DMS79 treated with DMSO at 0.1 percent for 48 hours (cell line): ENCODE measurements around the gene AIFM3.
"Not testable (repeated sequence)": the region's sequence is repeated elsewhere in the genome, so short reads cannot be mapped to it uniquely, and the experiment has no call there.

Experiments
- DNase-seq: peaks from one replicate; lab custom pipeline; 2025; lab: John Stamatoyannopoulos, UW

AIFM3 gene, protein sequence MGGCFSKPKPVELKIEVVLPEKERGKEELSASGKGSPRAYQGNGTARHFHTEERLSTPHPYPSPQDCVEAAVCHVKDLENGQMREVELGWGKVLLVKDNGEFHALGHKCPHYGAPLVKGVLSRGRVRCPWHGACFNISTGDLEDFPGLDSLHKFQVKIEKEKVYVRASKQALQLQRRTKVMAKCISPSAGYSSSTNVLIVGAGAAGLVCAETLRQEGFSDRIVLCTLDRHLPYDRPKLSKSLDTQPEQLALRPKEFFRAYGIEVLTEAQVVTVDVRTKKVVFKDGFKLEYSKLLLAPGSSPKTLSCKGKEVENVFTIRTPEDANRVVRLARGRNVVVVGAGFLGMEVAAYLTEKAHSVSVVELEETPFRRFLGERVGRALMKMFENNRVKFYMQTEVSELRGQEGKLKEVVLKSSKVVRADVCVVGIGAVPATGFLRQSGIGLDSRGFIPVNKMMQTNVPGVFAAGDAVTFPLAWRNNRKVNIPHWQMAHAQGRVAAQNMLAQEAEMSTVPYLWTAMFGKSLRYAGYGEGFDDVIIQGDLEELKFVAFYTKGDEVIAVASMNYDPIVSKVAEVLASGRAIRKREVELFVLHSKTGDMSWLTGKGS

DNA sequence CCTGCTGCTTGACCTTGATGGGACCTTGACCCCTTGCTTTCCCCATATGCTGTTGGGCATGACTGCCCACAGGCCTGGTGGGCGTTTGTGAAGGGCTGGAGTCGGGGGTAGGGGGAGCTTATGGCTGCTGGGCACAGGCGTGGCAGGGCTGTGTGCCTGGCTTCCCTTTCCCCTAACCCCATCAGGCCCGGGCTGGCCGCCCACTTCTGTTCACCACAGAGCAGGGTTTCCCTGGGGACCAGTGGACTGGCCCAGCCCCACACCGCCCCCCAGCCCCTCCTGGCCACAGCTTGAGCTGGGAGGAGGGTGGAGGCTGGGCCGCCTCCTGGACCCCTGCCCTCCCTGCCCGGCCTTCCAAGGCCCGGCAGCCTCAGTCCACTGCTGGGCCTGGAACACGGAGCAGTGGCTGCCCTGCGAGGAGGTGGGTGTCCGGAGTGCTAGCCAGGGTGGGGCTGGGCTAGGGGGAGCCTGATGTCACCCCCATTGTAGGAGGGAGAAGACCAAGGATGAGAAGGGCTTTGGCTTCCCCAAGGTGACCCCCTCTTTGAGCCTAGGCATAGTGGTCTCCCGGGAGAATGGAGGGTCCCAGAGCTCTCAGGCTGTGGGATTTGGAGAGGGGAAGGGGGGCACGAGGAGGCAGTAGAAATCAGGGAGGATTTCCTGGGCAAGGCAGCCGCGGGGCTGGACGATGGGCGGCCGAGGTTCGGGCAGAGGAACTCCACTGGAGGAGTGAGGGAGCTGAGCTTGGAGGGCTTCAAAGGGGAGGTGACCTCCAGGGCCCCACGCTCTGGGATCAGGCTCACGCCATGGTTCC, at the start of gene AIFM3:
AIFM3 (plus strand) TSS at position 373 of the 814 bp plus-strand sequence. CDS start 690 bp downstream, outside the sequence.
- DNase-seq = no peak

DNA sequence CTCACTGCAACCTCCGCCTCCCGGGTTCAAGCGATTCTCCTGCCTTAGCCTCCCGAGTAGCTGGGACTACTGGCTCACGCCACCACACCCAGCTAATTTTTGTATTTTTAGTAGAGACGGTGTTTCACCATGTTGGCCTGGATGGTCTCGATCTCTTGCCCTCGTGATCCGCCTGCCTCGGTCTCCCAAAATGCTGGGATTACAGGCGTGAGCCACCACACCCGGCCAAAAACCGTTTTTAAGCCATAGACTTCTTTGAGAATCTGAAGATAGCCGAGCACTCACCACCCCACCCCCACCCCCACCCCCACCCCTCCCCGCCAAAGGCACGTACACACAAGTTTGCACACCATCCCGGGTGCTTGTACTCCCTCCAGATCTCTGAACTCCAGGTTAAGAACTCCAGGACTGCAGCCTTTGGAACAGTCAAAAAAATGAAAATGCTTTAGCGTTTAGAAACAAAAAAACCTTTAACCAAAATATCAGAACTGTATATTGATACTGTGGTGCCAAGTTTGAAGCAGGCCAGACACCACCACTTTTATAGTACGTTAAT, 48.3 kb upstream of the AIFM3 start:
- DNase-seq = no peak

DNA sequence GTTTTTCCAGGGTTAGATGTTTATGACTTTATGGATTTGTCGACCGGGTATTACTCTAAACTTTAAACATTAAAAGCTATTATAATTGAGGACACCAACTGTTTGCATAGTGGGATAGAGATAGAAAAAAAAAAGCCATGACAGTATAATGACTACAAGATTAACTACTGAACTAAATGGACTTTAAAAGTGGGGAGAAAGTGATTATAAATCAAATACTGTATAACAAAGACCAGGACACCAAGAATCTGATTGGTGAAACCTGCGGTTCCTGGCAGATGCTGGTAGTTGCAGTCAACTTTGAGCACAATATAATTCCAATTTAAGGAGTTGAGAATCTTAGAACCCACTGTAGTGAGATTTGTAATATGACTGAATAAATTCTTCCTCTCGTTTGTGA, 47.3 kb upstream of the AIFM3 start:
- DNase-seq = no peak

DNA sequence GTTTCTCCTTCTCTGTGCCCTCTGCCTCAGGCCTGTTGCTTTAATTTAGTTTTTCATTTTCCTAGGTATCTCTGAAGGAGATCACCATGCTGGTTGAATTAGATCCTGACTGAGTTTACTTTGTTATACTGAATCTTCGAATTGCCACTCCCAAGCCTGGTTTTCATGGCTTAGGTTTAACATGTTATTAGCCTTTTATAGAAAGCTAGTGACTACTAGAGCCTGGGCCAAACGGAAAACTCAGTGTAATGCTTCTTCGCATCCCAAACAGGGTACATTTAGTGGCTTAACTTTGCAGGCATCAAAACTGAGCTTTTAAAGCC, 46.2 kb upstream of the AIFM3 start:
- DNase-seq = no peak

DNA sequence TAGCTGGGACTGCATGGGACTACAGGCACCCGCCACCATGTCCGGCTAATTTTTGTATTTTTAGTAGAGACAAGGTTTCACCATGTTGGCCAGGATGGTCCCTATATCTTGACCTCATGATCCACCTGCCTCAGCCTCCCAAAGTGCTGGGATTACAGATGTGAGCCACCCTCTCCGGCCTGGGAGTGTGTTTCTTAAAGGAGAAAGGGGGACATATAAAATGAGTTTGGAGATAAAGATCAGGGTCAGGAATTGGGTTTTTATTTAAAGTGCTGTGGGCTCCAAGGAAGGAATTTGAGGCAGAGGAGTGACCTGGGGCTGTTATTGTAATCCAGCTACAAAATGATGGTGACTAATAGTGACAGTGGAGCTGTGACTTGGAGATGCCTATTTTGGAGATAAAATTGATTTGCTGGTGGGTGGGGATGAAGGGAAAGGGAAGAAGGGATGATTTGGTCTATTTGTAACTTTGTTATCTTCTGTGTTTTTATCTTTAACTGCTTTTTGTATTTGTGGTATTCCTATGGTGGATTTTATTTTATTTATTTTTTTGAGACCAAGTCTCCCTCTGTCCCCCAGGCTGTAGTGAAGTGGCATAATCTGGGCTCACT, 44.8 kb upstream of the AIFM3 start:
- no peak for DNase-seq

DNA sequence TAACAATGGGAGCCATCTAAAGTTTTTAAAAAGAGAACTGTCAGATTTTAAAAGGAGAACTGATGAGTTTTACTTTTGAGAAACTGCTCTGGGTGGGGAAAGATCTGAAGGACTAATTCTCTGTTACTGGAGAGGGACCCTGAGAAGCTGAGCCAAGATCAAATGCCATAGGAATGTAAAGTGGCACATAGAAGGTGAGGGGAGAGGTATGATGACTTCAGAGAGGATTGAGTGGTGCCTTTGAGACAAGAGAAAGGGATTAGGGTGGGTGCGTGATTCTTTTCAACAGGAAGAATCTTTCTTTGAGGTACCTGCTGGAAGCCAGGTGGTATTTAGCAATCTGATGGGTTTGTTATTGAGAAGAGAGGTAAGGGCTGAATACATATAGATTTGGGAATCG, 40.8 kb upstream of the AIFM3 start:
- DNase-seq = no peak

DNA sequence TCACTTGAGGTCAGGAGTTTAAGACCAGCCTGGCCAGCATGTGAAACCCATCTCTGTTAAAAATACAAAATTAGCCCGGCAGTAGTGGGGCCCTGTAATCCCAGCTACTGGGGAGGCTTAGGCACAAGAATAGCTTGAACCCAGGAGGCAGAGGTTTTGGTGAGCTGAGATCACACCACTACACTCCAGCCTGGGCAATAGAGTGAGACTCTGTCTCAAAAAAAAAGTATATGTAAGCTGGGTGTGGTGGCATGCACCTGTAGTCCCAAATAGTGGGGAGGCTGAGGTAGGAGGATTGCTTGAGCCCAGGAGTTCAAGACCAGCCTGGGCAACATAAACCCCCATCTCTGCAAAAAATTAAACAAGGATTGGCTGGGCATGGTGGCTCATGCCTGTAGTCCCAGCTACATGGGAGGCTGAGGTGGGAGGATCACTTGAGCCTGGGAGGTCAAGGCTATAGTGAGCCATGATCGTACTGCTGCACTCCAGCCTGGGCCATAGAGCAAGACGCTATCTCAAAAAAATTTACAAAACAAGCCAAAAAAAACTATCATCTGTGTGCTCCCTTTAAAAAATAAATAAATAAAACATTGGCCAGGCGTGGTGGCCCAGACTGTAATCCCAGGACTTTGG, 39.0 kb upstream of the AIFM3 start:
- DNase-seq = no peak

DNA sequence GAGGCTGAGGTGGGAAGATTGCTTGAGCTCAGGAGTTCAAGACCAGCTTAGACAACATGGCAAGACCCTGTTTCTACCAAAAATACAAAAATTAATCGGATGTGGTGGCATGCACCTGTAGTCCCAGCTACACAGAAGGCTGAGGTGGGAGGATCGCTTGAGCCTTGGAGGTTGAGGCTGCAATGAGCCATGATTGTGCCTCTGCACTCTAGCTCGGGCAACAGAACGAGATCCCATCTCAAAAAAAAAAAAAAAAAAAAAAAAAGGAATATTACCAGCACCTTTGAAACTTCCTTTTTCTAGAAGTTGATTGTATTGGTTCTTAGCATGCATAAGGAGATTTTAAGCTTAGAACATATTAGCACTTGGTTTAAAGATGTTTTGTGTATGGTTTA, 38.5 kb upstream of the AIFM3 start:
- DNase-seq = no peak

DNA sequence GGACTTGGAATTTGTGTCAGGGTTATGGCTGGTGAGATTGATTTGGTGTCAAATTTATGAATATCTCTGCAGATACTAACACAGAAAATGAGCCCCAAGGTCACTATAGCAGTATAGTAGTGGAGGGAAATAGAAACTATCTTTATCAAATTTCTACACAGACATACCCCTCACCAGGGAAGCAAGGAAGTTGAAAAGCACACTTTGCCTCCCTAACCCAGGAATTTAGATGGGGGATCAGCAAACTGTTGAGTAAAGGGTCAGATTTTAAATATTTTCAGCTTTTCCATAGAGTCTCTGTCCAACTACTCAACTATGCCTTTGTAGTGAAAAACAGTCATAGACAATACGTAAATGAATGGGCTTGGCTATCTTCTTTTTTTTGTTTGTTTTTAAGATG, 37.1 kb upstream of the AIFM3 start:
- no peak for DNase-seq

DNA sequence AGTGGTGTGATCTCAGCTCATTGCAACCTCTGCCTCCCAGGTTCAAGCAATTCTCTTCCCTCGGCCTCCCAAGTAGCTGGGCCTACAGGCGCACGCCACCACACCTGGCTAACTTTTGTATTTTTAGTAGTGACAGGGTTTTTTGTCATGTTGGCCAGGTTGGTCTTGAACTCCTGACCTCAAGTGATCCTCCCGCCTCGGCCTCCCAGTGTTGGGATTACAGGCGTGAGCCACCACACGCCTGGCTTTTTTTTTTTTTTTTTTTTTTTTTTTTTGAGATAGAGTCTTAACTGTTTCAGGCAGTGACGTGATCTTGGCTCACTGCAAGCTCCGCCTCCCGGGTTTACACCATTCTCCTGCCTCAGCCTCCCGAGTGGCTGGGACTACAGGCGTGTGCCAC, 36.6 kb upstream of the AIFM3 start:
- not testable (repeated sequence) for DNase-seq

DNA sequence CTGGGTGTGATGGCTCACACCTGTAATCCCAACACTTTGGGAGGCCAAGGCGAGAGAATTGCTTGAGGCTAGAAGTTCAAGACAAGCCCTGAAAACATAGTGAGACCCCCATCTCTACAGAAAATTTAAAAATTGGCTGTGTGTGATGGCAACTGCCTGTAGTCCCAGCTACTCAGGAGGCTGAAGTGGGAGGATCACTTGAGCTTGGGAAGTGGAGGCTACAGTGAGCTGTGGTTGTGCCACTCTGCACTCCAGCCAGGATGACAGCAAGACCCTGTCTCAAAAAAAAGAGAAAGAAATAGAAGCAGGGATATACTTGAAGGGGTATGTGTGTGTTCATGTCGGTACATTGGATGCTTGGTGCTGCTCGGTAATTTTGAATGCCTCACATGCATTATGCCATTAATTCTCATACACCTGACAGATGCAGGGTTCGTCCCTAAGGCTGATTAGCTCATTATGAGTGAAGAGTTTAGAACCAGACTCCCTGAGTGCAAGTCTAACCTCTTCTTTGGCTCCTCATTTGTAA, 35.9 kb upstream of the AIFM3 start:
- no peak for DNase-seq

DNA sequence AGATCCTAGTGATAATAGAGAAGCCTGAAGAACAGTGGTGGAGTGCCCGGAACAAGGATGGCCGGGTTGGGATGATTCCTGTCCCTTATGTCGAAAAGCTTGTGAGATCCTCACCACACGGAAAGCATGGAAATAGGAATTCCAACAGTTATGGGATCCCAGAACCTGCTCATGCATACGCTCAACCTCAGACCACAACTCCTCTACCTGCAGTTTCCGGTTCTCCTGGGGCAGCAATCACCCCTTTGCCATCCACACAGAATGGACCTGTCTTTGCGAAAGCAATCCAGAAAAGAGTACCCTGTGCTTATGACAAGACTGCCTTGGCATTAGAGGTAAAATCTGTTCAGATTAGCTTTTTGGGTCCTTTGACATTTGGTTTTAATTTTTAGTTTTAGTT, 33.1 kb upstream of the AIFM3 start:
- DNase-seq = no peak

DNA sequence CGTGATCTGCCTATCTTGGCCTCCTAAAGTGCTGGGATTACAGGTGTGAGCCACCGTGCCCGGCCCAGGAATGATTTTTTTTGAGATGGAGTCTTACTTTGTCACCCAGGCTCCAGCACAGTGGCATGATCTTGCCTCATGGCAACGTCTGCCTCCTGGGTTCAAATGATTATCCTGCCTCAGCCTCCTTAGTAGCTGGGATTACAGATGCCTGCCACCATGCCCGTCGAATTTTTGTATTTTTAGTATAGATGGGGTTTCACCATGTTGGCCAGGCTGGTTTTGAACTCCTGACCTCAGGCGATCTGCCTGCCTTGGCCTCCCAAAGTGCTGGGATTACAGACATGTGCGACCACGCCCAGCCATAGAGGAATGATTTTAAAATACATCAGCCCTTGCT, 32.0 kb upstream of the AIFM3 start:
- not testable (repeated sequence) for DNase-seq

DNA sequence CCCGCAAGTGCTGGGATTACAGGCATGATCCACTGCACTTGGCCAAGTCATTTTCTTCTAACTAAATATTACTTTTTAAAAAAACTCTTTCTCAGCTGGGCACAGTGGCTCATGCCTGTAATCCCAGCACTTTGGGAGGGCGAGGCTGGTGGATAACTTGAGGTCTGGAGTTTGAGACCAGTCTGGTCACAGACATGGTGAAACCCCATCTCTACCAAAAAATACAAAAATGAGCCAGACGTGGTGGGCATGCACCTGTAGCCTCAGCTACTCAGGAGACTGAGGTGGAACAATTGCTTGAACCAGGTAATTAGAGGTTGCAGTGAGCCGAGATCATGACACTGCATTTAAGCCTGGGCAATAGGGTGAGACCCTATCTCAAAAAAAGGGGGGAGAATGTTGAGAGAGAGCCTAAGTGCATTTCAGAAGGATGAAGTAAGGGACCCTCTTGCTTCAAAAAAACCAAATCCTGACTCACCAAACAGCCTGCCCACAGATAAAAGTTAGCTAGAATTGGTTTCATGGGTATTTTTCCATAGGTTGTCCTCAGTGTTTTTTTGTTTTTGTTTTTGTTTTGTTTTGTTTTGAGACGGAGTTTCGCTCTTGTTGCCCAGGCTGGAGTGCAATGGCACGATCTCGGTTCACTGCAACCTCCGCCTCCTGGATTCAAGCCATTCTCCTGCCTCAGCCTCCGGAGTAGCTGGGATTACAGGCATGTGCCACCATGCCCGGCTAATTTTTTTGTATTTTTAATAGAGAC, 31.1 kb upstream of the AIFM3 start:
- DNase-seq = not testable (repeated sequence)

DNA sequence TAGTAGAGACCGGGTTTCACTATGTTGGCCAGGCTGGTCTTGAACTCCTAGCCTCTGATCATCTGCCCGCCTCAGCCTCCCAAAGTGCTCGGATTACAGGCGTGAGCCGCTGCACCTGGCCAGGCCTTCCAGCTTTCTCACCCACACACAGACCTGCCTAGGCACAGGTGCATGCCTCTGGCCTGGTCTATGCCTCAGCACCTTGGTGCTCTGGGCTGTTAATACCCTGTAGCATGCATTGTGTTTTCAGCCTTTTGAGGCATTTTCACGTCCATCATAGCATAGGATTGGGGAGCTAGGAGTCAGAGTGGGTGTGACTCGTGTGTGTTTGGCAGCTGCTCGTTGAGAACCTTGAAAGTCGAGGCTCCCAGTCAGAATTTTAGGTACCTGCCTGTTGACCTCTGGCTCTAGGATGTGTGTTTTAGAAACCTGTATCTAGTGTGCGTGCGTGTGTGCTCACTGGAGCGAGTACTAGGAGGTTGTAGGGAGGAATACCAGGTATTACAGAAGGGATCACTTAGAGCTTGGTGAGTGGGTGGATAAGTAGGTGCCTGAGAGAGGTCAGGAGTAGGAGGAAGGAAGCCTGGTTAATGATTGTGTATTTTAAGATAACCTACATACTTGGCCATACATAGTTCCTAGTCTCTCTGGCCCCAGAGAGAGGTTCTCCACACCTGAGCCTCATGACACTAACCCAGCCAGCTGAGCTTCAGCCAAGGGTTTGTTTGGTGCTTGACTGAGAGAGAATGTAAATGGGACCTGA, 29.8 kb upstream of the AIFM3 start:
- DNase-seq = no peak

DNA sequence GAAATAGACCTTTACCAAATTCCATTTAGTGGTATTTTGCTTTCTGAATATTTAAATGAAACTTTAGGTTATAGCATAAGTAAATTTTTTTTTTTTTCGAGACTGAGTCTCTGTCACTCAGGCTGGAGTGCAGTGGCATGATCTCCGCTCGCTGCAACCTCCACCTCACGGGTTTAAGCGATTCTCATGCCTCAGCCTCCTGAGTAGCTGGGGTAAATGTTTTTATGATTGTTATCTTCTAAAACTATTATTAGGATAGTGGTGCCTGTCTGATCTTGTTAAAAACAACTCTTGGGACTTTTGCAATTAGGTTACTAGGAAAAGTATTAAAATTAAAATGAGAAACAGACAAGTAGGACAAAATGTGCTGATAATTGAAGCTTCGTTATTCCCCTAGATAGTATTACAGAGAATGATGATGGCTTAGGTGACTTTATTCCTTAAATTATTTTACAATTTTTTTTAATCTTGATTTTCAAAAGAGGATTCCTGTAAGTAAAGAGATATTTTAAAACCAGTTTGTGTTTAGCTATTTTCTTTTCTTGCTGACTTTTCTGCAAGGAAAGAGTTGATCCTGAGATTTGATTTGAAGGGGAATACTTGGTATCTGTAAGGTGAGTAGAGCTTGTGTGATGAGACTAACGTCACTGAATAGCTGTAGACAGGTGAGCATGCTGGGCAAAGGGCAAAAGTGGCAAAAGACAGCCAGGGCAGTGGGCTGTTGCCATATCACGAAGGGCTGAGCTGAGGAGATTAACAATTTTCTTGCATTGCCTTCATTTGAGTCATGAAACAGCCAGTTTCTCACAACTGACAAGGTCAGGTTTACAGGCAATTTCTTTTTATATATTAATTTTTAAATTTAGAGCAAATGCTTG, 29.0 kb upstream of the AIFM3 start:
- no peak for DNase-seq

DNA sequence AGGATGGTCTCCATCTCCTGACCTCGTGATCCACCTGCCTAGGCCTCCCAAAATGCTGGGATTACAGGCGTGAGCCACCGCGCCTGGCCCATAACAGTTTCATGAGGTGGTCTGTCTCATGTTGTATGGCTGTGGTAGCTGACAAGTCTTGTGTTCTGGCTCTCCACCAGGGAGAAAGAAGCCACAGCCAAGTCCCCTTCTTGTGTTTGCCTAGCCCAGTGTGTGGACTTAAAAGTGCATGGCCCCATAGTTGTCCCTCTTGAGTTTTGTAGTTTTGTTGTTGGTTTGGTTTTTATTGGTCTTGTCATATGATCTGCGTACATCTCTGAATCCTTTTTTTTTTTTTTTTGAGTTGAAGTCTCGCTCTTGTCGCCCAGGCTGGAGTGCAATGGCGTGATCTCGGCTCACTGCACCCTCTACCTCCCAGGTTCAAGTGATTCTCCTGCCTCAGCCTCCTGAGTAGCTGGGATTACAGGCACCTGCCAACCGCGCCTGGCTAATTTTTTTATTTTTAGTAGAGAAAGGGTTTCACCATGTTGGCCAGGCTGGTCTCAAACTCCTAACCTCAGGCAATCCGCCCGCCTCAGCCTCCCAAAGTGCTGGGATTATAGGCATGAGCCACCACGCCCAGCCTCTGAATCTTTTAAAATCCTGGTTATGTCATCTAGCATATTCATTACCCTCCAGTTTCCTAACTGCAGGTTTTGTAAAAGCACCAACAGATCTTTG, 27.4 kb upstream of the AIFM3 start:
- DNase-seq = not testable (repeated sequence)

DNA sequence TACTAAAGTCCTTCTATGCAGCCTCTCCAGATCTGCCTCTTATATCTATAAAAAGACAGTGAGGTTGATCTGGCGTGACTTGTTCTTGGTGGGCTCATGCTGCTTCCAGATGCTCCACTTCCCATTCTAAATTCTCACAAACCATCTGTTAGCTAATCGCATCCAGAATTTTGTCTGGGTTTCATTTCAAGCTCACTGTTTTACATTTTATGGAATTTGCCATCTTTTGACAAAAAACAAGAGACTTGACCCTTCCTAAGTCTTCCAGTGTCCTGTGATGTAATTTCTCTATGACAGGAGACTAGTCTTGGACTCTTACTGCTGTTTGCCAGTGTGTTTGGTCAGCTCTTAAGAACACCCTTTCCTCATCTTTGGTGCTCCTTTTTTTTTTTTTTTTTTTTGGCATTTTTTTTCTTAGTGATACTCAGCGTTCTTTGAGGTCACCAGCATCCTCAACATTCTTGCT, 26.8 kb upstream of the AIFM3 start:
- DNase-seq = no peak
